PFSK-1 (cell line): ENCODE data around the gene AFDN.

Experiments
- FOXP2 ChIP-seq: optimal IDR thresholded peaks from 2 replicates; pipeline ENCODE3; 2011; ENCODE audit warnings: borderline replicate concordance, control low read depth, inconsistent platforms; ENCODE audit not compliant: insufficient read depth; ENCODE audit errors: extremely low read length, extremely low read depth
- POLR2AphosphoS5 ChIP-seq: IDR thresholded peaks from 2 replicates; pipeline ENCODE4 v1.6.1; 2012; ENCODE audit warnings: low read depth, mild to moderate bottlenecking, control low read depth, low read length, moderate library complexity
- SIN3A ChIP-seq: IDR thresholded peaks from 2 replicates; pipeline ENCODE4 v1.6.1; 2012; ENCODE audit warnings: mild to moderate bottlenecking, low read length, moderate library complexity, borderline replicate concordance; ENCODE audit not compliant: insufficient read depth
- TAF1 ChIP-seq: IDR thresholded peaks from 2 replicates; pipeline ENCODE4 v1.6.1; 2012; ENCODE audit warnings: low read length, control low read depth, borderline replicate concordance; ENCODE audit not compliant: insufficient read depth
- TF ChIP-seq, protein P1 (sequence below), 2 experiments: IDR thresholded peaks; 2 replicates each; pipeline versions ENCODE4 v1.6.1 to v1.8.0; 2011 to 2012; ENCODE audit warnings: low read depth in 2 of 2, low read length in 2 of 2, control low read depth in 1 of 2, inconsistent platforms in 1 of 2, mild to moderate bottlenecking in 1 of 2, moderate library complexity in 1 of 2; ENCODE audit not compliant: insufficient read depth in 1 of 2

AFDN gene

DNA sequence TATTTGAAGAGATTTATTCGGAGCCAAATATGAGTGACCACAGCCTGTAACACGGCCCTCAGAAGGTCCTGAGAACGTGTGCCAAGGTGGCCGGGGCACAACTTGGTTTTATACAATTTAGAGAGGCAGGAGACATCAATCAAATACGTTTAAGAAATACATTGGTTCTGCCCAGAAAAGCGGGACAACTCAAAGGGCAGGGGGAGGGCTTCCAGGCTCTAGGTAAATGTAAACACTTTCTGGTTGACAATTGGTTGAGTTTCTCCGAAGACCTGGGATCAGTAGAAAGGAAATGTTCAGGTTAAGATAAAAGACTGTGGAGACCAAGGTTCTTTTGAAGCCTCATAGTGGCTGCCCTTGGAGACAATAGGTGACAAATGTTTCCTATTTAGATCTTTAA is 151.9 kb downstream of the AFDN start:
- TF ChIP-seq FOXP2 (no peak), POLR2AphosphoS5 (no peak), TAF1 (no peak), SIN3A (no peak)
- TF ChIP-seq, protein P1, sequence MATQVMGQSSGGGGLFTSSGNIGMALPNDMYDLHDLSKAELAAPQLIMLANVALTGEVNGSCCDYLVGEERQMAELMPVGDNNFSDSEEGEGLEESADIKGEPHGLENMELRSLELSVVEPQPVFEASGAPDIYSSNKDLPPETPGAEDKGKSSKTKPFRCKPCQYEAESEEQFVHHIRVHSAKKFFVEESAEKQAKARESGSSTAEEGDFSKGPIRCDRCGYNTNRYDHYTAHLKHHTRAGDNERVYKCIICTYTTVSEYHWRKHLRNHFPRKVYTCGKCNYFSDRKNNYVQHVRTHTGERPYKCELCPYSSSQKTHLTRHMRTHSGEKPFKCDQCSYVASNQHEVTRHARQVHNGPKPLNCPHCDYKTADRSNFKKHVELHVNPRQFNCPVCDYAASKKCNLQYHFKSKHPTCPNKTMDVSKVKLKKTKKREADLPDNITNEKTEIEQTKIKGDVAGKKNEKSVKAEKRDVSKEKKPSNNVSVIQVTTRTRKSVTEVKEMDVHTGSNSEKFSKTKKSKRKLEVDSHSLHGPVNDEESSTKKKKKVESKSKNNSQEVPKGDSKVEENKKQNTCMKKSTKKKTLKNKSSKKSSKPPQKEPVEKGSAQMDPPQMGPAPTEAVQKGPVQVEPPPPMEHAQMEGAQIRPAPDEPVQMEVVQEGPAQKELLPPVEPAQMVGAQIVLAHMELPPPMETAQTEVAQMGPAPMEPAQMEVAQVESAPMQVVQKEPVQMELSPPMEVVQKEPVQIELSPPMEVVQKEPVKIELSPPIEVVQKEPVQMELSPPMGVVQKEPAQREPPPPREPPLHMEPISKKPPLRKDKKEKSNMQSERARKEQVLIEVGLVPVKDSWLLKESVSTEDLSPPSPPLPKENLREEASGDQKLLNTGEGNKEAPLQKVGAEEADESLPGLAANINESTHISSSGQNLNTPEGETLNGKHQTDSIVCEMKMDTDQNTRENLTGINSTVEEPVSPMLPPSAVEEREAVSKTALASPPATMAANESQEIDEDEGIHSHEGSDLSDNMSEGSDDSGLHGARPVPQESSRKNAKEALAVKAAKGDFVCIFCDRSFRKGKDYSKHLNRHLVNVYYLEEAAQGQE (IDR thresholded peaks at IDR 0.05; ENCODE audit: insufficient read depth in 1 of 2, low read depth in 2 of 2, low read length in 2 of 2) = no peak

DNA sequence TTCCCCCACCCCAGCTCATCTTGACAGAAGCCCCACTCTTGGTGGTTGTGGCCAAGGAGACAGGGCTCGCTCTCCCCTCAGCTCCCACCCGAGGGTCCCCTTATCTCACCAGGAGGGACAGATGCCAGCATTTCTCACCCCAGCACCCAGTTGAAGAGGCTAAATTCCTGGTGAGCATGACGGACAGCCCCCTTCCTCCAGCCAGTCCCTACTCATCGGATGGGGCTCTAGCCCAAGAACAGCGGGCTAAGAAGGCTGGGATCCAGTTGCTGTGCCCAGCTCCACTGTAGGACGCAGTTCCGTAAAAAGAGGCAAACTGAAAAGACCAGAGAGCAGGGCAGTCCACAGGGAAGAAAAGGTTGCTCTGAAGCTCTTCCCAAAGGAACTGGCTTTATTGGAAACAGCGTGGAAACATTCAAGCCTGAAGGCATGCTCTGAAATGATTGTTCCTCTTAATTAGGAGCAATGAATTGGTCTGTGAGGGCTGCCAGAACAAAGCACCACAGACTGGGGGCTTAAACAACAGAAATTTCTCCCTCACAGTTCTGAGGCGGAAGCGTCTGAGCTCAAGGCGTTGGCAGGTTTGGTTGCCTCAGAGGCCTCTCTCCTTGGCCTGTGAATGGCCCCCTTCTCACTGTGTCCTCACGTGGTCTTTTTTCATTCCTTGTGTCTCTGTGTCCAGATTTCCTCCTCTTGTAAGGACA is 152.9 kb downstream of the AFDN start:
- TF ChIP-seq, protein P1 (IDR thresholded peaks at IDR 0.05; ENCODE audit: insufficient read depth in 1 of 2, low read depth in 2 of 2, low read length in 2 of 2) = no peak
- TF ChIP-seq POLR2AphosphoS5 (no peak), TAF1 (no peak), FOXP2 (no peak), SIN3A (no peak)

GRCh38 chr6:167980911-167981580 is 154.3 kb downstream of the AFDN start:
- TF ChIP-seq, protein P1 (IDR thresholded peaks at IDR 0.05; ENCODE audit: insufficient read depth in 1 of 2, low read depth in 2 of 2, low read length in 2 of 2) = no peak
- no peak for TF ChIP-seq POLR2AphosphoS5
- no peak for TF ChIP-seq TAF1
- no peak for TF ChIP-seq SIN3A
- TF ChIP-seq FOXP2 = no peak

- TF ChIP-seq POLR2AphosphoS5 (no peak), TAF1 (no peak), SIN3A (no peak), FOXP2 (no peak)
- TF ChIP-seq, protein P1 (IDR thresholded peaks at IDR 0.05; ENCODE audit: insufficient read depth in 1 of 2, low read depth in 2 of 2, low read length in 2 of 2) = no peak
Observed at GRCh38 chr6:167981916-167982462, 155.3 kb downstream of the AFDN start.
